HG03469 (cell line): ENCODE data around the gene ANKRD63.

ENCODE experiments used
- ATAC-seq: cut with Tn5 transposase; IDR thresholded peaks from one replicate; pipeline ENCODE4 v1.9.1; 2021; ENCODE audit warnings: mild to moderate bottlenecking, moderate library complexity, moderate number of reproducible peaks; ENCODE audit not compliant: unreplicated experiment

Gene ANKRD63

DNA sequence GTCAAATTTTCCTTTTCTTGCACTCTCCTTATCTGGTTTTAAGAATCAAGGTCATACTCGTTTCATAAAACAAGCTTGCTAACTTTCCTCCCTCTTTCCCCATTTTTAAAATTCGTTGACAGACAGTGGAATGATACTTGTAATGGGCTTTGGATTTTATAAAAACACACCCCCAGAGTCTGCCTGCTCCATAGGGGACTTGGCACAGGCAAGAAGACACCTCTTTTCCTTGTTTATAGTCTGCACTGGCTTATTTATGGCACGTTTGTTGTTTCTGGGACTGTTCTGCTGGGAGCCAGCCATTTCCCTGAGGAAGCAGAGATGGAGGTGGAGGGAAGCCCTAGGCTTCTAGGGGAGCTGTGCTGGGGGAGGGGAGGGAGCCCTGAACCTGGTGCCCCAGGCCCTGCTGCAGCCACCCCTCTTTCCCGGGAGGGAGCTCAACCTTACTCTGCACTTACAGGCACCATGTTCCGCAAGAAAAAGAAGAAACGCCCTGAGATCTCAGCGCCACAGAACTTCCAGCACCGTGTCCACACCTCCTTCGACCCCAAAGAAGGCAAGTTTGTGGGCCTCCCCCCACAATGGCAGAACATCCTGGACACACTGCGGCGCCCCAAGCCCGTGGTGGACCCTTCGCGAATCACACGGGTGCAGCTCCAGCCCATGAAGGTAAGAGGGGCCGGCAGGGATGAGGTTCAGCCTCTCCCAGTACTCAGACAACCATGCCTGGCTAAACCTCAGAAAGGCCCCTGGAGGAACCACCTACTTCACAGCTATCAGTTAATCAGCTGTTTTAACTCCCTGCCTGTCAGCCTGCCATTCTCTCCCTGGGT is 18.3 kb downstream of the ANKRD63 start:
- no peak for ATAC-seq

DNA sequence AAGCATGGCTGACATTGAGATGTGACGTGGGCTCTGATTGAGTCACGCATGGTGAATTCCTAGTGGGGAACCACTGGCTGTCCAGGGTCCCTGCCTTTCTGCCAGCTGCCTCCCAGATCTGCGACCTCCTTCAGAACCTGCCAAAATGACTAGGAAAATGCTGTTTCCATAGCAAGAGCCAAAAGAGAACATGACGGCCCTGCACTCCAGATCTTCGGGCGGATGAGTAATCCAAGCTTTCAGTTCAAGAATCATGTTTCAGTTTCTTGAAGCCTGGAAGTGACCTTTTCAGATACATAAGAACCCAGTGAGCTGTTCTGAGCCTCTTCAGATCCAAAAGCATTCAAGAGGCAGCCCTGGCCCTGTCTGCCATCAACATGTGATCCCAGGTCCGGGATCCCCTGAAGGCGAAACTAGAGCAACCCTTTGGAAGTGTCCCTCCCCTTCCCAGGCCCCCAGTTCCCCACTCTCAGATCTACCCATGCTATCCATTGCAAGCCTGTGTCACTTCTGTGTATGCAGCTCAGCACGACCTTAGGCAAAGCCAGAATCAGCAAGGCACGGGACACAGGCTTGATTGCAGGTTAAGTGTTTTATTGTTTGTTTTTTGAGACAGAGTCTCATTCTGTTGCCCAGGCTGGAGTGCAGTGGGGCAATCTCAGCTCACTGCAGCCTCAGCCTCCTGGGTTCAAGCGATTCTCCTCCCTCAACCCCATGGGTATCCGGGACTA is 19.7 kb downstream of the ANKRD63 start:
- ATAC-seq: no peak

DNA sequence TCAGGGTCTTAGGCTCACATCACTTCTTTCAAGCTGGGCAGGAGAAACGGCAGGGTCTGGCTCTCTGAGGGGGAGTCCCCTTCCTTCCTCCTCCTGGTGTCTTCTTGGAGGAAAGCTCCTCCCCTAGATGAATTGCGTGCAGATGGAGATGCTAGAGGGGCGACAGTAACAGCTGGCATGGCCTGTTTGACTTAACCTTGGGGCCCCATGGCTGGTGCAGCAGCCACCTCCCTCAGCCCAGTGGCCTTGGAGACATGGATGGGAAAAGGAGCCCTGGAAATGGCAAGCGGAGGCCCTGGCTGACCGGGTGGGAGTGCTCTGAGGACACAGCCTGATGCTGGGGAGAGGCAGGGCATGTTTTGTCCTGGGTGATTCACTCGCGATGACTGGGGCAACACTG is 23.8 kb downstream of the ANKRD63 start:
- no peak for ATAC-seq

DNA sequence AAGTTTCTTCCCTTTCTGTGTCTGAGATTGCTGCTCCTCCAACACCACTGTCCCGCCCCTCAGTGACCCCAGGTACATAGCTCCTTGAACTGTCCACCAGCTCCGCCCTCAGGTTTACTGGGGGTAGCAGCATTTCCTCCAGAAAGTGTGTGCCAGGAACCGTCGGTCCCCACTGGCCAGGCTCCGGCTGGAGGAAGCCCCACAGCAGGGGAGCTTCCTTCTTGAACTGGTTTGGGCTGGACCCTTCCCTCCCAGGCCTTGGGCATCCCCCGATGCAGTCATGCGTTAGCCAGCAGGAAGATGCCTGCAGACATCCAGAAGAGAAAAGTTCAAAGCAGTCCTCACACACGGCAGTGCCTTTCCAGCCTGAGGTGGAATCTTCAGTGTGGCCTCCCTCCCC is 24.3 kb downstream of the ANKRD63 start:
- ATAC-seq: no peak

DNA sequence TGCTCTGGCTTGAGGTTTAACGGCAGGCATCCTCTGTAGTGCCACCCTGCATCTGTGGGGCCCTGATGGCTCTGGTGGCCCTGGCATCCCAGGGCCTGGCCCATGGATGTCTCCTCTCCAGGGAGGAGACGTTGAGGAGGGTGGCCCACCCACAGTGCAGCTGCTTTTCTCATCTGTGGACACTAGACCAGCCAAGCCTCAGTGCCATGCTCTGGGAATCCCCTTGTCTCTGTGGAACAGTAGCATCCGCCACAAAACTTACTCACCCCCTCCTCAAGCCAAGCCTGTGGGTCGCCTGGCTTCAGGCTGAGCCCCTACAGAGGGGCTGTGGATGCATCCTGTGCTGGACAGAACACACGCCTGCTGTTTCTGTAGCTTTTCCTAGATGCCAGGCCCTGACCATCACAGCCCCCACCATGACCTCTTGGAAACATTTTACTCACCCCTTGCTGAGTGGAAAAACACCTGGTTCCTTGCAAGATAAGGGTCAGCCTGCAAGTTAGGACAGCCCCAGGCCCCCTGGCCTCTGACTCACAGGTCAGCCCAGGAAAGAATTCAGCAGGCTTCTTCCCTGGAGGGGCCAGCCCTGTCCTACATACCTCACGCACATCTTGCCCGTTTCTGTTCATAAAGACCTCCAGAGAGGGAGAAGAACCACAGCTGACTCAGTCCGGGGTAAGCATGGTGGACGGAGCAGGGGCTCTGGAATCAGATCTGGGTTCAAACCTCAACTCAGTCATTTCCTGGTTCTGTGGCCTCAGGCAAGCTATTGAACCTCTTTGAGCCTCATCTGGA is 25.0 kb downstream of the ANKRD63 start:
- ATAC-seq: no peak

DNA sequence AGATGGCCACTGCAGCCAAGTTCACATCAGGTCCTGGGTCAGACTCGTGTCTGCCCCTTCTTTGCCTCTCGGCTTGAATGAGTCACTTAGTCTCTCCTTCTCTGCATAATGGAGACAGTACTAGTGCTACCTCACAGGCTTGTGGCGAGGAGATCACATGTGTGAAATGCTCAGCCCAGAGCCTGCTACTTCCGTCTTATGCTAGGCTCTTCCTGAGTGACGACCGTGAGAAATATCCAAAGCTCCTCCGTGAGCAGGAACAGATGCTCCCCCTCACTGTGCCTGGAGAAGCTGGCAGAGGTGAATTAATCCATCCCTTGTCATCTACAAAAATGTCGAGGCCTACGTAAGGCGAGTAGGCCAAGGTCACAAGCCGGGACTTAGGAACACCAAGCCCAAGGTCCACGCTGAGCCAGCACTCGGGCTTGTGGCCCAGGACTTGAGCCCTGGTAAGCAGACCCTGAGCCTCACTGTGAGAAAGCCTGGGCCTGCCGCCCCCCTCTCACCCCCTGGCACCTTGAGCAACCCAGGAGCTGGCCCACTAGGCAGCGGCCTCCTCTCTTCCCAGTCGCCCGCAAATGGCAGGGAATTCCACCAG is 26.1 kb downstream of the ANKRD63 start:
- no peak for ATAC-seq

DNA sequence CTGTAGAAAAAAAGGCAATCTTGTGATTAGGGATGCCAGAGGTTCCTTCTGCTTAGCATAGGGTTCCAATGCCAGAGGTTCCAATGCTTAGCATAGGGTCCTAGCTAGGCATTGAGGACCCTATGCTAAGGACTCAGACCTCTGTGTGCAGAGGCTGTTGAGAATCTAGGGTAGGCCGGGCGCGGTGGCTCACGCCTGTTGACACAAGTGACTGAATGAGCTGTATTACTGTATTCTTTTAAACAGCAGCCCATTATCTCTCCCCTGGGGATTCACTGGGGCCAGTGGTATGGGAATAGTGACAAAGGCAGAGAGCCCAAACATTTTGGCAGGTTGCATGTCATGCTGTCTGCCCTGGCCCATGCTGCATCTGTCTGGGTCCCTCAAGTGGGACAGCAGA is 27.8 kb downstream of the ANKRD63 start:
- no peak for ATAC-seq

DNA sequence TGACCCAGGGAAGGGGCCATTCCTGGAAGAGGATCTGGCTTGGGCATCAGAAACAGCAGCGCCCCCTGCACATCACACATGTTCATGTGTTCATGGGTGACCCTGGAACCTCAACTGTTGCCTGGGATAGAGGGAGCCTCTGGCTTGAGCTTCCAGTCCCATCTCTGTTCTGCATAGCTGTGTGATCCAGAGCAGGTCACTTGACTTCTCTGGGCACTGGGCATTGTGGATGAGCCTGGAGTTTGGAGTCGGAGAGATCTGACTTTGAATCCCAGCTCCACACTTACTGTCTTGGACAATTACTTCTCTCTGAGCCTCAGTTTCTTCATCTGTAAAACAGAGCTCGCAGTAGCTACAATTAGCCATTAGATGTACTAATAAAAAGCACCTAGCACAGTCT is 28.4 kb downstream of the ANKRD63 start:
- no peak for ATAC-seq

DNA sequence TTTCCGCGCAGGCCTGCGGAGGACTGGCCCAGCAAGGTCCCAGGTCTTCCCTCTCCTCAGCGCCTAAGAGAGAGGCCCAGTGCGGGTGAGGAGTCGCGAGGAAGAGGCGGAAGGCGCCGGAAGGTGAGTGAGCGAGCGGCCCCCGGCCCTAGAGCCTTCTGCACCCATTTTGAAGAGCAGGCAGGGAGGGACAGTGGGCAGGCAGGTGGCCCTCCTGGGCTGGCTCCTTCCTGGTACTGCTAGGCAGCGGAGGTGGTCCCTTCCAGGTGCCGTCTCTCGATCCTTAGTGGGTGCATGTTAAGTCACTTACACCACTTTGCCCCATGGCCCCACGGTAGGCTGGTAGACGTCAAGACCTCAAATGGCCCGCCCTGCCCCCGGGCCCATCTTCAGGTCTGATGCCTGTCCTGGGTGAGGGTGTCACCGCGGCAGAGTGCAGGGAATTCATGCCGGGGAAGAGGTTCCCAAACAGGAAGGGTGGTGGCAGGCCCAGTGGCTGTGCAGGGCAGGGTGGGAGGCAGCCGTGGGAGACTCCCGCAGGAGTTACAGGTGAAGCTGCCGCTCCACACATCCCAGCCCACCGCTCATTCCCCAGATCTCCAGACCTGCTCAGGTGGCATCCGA is 29.6 kb downstream of the ANKRD63 start:
- ATAC-seq: no peak

DNA sequence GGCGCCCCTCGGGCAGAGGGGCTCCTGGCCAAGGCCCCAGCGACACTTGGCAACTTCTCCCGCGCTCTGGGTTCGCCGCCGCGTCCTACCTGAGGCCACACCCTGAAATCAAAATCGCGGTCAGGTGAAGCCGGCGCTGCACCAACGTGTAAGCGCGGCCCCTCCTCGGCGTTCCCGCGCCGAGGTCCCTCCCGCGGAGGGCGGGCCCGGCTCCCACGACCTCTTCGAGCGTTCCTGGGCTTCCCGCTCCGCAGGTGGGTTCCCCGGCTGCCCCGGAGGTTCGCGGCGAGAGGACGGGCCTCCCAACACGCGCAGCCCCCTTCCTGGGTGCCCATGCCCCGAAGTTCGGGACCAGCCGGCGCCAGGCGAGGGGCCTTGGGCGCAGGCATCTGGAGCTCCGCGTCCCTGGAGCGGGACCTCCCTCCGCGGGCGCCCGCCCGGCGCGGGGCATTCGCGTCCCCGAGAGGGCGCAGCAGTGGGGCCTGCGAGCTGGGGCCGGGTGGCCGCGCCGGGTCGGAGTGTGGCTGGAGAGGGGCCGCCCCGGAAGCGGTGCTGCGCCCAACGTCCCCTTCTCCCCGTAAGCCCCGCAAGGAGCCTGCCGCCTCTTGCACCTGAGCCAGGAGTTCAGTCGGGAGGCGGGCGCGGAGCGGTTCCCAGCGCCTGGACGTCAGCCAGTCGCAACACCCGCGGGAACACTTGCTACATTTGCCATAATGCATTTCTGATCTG is 30.3 kb downstream of the ANKRD63 start:
- ATAC-seq: no peak

DNA sequence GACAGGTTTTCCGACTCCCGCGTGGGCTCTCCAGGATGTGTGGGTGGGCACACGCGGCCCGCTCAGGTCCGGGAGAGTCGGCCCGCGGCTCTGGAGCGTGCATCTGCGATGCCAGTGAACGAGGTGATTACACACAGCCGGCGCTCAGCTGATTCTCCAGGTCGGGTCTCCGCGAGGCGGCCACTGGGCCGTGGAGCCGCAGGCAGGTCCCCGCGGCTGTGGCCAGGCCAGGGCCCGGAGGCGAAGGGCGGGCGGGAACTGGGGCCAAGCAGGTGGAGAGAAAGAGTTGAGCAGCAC is 30.8 kb downstream of the ANKRD63 start:
- no peak for ATAC-seq

DNA sequence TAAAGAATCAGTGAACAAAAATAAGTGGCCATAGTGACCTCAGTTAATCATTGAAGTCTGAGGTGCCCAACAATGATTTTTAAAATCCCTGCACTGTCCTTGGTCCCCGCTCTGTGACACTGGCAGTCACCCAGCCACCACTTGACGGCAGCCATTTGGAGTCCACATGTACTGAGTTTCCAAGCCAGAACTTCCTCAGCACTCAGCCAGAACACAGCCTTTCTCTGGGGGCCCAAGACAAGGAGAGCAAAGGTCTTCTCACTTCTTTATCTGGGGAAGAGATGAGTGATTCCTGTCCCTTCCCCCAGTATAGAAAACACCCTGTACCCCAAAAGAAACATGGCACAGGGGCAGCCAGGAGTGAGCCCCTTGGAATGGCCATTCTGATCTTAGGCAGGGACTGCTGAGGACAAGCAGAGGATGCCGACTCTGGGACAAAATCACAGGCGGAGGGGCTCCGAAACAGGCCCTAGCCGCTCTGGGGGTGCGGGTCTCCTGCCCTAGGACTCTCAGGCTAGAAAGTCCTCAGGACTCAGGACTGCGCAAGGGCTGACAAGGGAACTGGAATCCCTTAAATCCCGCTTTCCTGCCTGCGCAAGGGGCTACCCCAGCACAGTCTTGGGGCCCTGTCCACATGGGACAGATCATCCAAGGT is 31.3 kb downstream of the ANKRD63 start:
- ATAC-seq: no peak

DNA sequence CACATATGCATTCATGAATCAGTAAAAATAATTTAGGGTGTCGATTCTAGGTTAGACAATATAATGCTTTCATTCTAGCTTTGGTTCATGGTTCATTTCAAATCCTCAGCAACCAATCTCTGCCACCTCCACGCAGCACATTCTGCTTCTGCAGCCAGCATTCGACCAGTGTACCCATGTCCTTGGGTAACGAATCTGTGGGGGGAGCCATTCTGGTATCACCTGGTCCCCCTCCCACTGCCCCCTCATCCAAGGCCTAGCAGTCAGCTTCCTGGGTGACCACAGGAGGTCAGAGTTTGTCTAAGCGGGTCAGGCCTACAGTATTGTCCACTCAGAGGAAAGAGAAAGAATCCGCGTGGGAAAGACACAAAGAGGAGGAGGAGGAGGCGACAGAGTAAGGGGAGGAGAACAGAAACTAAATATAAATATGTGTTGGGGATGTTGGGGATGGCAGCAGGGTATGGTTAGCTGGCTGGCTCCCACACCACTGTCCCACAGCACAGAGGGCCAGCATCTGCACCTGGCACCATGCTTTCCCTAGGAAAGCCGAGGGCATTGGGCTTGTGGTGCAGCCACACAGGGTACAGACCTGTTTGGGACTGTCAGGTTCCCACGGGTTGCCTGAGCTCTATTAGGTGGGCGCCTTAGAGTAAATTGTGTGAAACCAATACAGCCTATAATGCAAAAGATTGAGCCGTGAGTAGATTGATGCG is 31.9 kb downstream of the ANKRD63 start:
- ATAC-seq: no peak

DNA sequence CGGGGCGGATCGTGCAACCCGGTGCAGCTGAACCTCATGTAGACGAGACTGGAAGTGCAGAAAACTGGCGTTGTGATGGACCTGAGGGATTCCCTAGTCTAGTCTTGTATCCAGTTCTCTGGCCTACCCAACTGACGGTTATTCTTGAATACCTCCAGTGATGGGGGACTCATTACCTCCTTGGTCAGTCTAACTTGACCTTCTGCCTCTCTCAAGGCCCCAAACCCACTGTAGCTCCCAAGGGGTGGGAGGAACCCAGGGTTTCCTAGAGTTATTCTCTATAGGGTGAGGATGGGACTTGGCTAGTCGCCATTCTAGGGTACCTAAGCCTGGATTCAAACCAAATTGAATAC is 32.6 kb downstream of the ANKRD63 start:
- no peak for ATAC-seq

DNA sequence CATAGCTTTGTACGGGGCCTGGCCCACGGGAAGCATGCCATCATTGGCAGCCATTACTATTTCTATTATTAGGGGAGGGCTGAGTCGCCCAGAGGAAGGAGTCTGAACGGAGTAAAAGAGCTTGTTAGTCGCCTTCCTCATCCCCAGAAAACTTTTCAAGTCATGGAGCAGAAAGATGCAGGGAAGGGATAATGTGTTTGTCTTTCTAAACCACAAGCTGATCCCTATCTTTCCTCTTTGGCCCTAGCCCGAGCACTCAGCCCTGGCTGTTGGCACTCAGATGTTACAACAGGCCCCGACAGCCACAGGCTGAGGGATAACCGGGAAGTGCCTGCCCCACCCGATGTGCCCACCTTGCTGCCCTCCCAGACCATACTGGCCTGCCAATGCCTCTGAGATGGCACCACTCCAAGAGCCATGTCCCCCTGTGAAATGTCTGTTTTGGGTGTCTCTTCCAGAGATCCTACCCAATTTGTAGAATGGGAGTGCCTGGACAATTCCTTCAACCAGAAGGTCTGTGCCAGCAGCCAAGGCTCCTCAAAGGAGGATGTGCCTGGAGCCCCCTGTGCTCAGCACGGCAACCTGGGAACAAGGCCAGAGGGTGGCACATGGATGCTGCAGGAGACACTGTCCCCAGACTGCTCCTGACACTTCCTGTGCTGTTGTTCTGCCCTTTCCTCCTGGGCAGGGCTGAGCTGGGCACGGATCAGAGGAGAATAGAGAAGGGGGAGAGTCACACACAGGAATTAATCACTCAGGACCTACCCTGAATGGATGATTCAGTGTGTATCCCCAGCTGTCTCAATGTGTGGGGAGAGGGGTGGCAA is 33.2 kb downstream of the ANKRD63 start:
- ATAC-seq: no peak

DNA sequence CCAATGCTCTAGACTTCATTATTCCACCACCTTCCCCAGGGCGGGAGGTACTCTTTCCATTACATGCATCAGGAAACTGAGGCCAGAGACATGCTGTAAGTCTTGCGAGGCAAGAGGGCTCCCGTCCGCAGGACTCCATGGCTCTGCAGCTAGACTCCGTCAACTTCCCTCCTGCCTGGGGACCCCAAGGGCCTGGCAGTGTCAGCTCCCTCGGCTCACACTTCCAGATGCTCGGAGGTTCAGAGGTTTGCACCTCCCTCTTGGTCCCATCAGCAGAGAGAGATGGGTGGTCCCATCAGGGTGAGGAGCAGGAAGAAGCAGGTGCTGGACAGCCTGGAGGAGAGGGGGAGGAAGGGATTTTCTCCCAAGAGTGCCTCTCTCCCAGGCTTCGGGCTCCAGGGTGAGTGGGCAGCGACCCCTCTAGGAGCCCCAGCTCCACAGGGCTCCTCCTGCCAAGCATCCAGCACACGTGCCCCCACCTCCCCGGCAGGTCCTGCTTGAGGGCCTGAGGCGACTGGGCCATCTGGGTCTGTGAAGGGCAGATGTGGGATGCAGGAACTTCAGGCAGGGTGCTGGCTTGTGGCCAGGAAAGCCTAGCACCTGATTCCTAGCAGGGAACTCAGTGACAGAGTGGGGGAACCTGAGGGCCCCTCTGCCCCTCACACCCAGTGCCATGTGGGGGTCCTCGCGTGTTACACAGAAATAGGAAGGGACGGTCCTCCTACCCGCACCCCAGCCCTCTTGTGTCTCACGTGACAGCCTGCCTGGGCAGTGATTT is 34.7 kb downstream of the ANKRD63 start:
- ATAC-seq: no peak

DNA sequence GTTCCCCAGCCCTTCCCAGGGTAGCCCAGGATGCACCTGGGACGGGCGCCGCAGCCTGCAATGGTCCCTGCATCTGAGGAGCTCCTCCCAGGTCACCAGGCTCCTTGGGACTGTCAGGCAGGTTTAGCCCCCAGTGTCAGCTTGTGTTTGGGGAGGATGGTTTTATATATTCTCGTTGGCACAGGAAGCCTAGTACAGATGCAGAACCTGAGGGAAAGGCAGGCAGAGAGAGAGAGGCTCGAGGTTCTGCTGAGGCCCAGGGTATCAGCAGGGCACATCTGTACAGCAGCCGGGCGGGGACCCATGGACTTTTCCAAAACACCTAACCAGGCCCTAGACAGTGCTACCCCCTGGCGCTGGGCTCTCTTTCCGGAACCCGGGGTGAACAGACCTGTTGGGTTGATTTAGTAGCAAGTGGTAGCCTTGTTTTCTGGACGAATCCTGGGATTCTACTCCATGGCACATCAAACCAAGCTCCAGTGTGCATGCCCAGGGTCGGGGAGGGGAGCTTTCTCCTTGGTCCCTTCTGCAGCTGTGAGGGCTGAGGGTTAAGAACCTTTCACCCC is 35.4 kb downstream of the ANKRD63 start:
- no peak for ATAC-seq
